DMS 273 (cell line): ENCODE data around the gene TFAM.
A peak's percentile ranks its signal among the peaks of the same experiment; 100 is the strongest.

Source experiments
- DNase-seq: peaks from one replicate; lab custom pipeline; 2025; ENCODE audit not compliant: unreplicated experiment; lab: John Stamatoyannopoulos, UW

The TFAM gene

GRCh38 chr10:58431903-58432302, 46.7 kb downstream of the TFAM start:
- DNase-seq = no peak

GRCh38 chr10:58433066-58433465, 47.9 kb downstream of the TFAM start:
- DNase-seq = no peak

- DNase-seq = no peak
Measured at GRCh38 chr10:58433571-58433970, 48.4 kb downstream of the TFAM start.

- peak; percentile 1 for DNase-seq
Measured at GRCh38 chr10:58435297-58435985, 50.2 kb downstream of the TFAM start.

- no peak for DNase-seq
Measured at GRCh38 chr10:58436071-58436470, 50.9 kb downstream of the TFAM start.

GRCh38 chr10:58438340-58438871, 53.2 kb downstream of the TFAM start:
- DNase-seq = no peak

GRCh38 chr10:58438986-58439385, 53.8 kb downstream of the TFAM start:
- DNase-seq = no peak

GRCh38 chr10:58439632-58440364, 54.6 kb downstream of the TFAM start:
- no peak for DNase-seq

- no peak for DNase-seq
Measured at GRCh38 chr10:58440484-58440883, 55.3 kb downstream of the TFAM start.

- DNase-seq = peak; percentile 7
Measured at GRCh38 chr10:58444321-58444720, 59.1 kb downstream of the TFAM start.

GRCh38 chr10:58444876-58445275, 59.7 kb downstream of the TFAM start:
- DNase-seq = no peak

GRCh38 chr10:58448121-58448935, 63.1 kb downstream of the TFAM start:
- no peak for DNase-seq
